WTC11 (cell line): ENCODE results near the gene SPNS1. TPM values are rescaled to one million over a fixed set of nuclear protein-coding genes. Genes with fewer than 3 reads are reported as not detected.

Experiments used
- ATAC-seq: fragments of 200-7000 bp; cut with Tn5 transposase; 2 replicates; pipeline ENCODE4 v1.10.0; 2021; ENCODE audit warnings: mild to moderate bottlenecking, moderate library complexity
- CTCF ChIA-PET: fragments of 300-600 bp; sonication (Branson Sonifier 250); formaldehyde crosslinking; loops from one replicate; lab custom pipeline; 2021; ENCODE audit warnings: antibody characterized with exemption; lab: Charles Lee
- POLR2A ChIA-PET: fragments of 350-600 bp; sonication (Branson Sonifier 250); formaldehyde crosslinking; loops from one replicate; lab custom pipeline; 2021; ENCODE audit warnings: antibody characterized with exemption; lab: Charles Lee
- DNase-seq: peaks from one replicate; pipeline ENCODE4 v3.0.0; 2021; ENCODE audit warnings: low spot score
- H3K27ac Mint-ChIP-seq: 2 replicates; pipeline ENCODE4 v1.8.0; 2021; ENCODE audit warnings: mixed read lengths
- H3K27me3 Mint-ChIP-seq: 2 replicates; pipeline ENCODE4 v1.8.0; 2021; ENCODE audit warnings: low read depth, mild to moderate bottlenecking, moderate library complexity, mixed read lengths
- H3K36me3 Mint-ChIP-seq: 2 replicates; pipeline ENCODE4 v1.8.0; 2021; ENCODE audit warnings: mixed read lengths
- H3K4me1 Mint-ChIP-seq: 2 replicates; pipeline ENCODE4 v1.8.0; 2022; ENCODE audit warnings: mixed read lengths
- H3K4me3 Mint-ChIP-seq: 2 replicates; pipeline ENCODE4 v1.8.0; 2021; ENCODE audit warnings: mild to moderate bottlenecking, moderate library complexity, mixed read lengths
- H3K9me3 Mint-ChIP-seq: 2 replicates; pipeline ENCODE4 v1.8.0; 2021; ENCODE audit warnings: mixed read lengths
- ATF2 ChIP-seq: sonication (generic); formaldehyde crosslinking; IDR thresholded peaks from 2 replicates; pipeline ENCODE4 v1.8.1; 2022; ENCODE audit warnings: low read depth, missing genetic modification reagents, borderline replicate concordance
- ATF6 ChIP-seq: sonication (generic); formaldehyde crosslinking; IDR thresholded peaks from 2 replicates; pipeline ENCODE4 v1.8.1; 2023; ENCODE audit warnings: mild to moderate bottlenecking, missing genetic modification reagents
- CREM ChIP-seq: sonication (generic); formaldehyde crosslinking; IDR thresholded peaks from 2 replicates; pipeline ENCODE4 v1.8.1; 2022; ENCODE audit warnings: mild to moderate bottlenecking, missing genetic modification reagents, moderate library complexity
- E2F4 ChIP-seq: sonication (generic); formaldehyde crosslinking; IDR thresholded peaks from 2 replicates; pipeline ENCODE4 v1.8.1; 2022; ENCODE audit warnings: low read depth, mild to moderate bottlenecking, moderate library complexity, missing genetic modification reagents, borderline replicate concordance
- EMX1 ChIP-seq: fragments of 250-450 bp; sonication (Bioruptor Pico); IDR thresholded peaks from 2 replicates; pipeline ENCODE4 v1.8.0; 2021; ENCODE audit warnings: mild to moderate bottlenecking
- FOXJ3 ChIP-seq: sonication (generic); formaldehyde crosslinking; IDR thresholded peaks from 2 replicates; pipeline ENCODE4 v1.9.0; 2021; ENCODE audit warnings: missing genetic modification reagents, mild to moderate bottlenecking, borderline replicate concordance
- GABPB1 ChIP-seq: sonication (generic); formaldehyde crosslinking; IDR thresholded peaks from 2 replicates; pipeline ENCODE4 v1.8.1; 2023; ENCODE audit warnings: mild to moderate bottlenecking, missing genetic modification reagents
- GTF2I ChIP-seq: fragments of 250-450 bp; sonication (Bioruptor Pico); conservative IDR thresholded peaks from 2 replicates; pipeline ENCODE4 v1.4.0; 2021; ENCODE audit warnings: mild to moderate bottlenecking
- KAT7 ChIP-seq: sonication (generic); formaldehyde crosslinking; IDR thresholded peaks from 2 replicates; pipeline ENCODE4 v1.8.1; 2023; ENCODE audit warnings: missing genetic modification reagents, mild to moderate bottlenecking, borderline replicate concordance
- MAX ChIP-seq: sonication (generic); formaldehyde crosslinking; IDR thresholded peaks from 2 replicates; pipeline ENCODE4 v1.8.0; 2022; ENCODE audit warnings: mild to moderate bottlenecking, missing genetic modification reagents
- MLX ChIP-seq: sonication (generic); formaldehyde crosslinking; IDR thresholded peaks from 2 replicates; pipeline ENCODE4 v1.8.1; 2023; ENCODE audit warnings: mild to moderate bottlenecking, missing genetic modification reagents, moderate library complexity
- NR3C1 ChIP-seq: sonication (generic); formaldehyde crosslinking; conservative IDR thresholded peaks from 2 replicates; pipeline ENCODE4 v1.8.1; 2023; ENCODE audit warnings: low read depth, mild to moderate bottlenecking, missing genetic modification reagents
- PRRX2 ChIP-seq: fragments of 250-450 bp; sonication (Bioruptor Pico); IDR thresholded peaks from 2 replicates; pipeline ENCODE4 v1.8.0; 2021; ENCODE audit warnings: mild to moderate bottlenecking
- RORB ChIP-seq: fragments of 250-450 bp; sonication (Bioruptor Pico); IDR thresholded peaks from 2 replicates; pipeline ENCODE4 v1.9.0; 2021; ENCODE audit warnings: mild to moderate bottlenecking
- TCF7 ChIP-seq: sonication (generic); formaldehyde crosslinking; IDR thresholded peaks from 2 replicates; pipeline ENCODE4 v1.8.0; 2022; ENCODE audit warnings: mild to moderate bottlenecking, low read depth, missing genetic modification reagents, moderate library complexity
- TEAD4 ChIP-seq: sonication (generic); formaldehyde crosslinking; IDR thresholded peaks from 2 replicates; pipeline ENCODE4 v1.8.0; 2022; ENCODE audit warnings: mild to moderate bottlenecking, missing genetic modification reagents
- total RNA-seq: library from RNA; stranded (reverse); gene quantifications from 3 replicates; pipeline ENCODE4 v1.2.3, GENCODE V29; 2021
- TF ChIP-seq, protein P1 (sequence below): sonication (generic); formaldehyde crosslinking; IDR thresholded peaks from 2 replicates; pipeline ENCODE4 v1.8.0; 2022; ENCODE audit warnings: mild to moderate bottlenecking, missing genetic modification reagents
- TF ChIP-seq, protein P2 (sequence below): fragments of 250-450 bp; sonication (Bioruptor Pico); IDR thresholded peaks from 2 replicates; pipeline ENCODE4 v1.9.0; 2021; ENCODE audit warnings: mild to moderate bottlenecking, borderline replicate concordance

SPNS1 gene
- total RNA-seq, 1 experiment from 2014 or later = 64.4 TPM

DNA sequence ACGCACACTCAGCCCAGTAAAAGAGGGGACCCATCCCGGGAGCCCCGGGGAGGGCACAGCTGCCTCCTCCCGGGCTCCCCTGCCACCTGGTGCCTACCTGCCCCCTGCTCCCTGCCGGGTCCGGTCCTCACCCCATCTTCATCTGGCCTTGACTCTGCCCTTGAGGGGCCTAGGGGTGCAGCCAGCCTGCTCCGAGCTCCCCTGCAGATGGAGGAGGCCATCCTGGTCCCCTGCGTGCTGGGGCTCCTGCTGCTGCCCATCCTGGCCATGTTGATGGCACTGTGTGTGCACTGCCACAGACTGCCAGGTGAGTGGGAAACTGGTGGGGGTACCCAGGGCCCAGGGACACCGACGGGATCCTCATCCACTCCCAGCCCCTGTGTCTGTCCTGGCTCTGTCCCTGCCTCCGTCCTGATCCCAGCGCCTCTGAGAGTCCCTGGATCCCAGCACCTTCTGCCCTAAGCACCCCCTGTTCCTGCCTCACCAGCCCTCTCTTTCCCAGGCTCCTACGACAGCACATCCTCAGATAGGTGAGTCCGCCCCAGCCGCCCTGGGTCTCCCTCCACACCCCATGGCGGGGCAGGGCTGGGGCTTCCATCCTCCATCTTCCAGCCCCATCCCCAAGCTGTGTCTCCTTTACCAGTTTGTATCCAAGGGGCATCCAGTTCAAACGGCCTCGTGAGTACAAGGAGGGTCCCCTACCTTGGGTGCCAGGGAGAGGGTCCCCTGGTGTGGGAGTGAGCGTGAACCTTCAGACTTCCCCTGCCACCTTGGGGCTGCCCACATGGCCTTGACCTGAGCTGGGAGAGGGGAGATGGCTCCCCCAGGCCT lies 10.8 kb downstream of the SPNS1 start:
- Mint-ChIP-seq H3K4me3 (no peak overlapping the region), H3K36me3 (peaks cover 28% of the 10 kb centered on the region), H3K27ac (no peak overlapping the region), H3K27me3 (no peaks in the 10 kb centered on the region), H3K4me1 (no peaks in the 10 kb centered on the region), H3K9me3 (peaks cover 11% of the 10 kb centered on the region)
- ChIA-PET POLR2A (no interaction called here), CTCF (no interaction called here)
- TF ChIP-seq TCF7 (CRISPR knock-in tag) (no peak), CREM (CRISPR knock-in tag) (no peak)
- TF ChIP-seq, protein P1, sequence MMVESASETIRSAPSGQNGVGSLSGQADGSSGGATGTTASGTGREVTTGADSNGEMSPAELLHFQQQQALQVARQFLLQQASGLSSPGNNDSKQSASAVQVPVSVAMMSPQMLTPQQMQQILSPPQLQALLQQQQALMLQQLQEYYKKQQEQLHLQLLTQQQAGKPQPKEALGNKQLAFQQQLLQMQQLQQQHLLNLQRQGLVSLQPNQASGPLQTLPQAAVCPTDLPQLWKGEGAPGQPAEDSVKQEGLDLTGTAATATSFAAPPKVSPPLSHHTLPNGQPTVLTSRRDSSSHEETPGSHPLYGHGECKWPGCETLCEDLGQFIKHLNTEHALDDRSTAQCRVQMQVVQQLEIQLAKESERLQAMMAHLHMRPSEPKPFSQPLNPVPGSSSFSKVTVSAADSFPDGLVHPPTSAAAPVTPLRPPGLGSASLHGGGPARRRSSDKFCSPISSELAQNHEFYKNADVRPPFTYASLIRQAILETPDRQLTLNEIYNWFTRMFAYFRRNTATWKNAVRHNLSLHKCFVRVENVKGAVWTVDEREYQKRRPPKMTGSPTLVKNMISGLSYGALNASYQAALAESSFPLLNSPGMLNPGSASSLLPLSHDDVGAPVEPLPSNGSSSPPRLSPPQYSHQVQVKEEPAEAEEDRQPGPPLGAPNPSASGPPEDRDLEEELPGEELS (CRISPR knock-in tag) = no peak
- ATAC-seq = no peak
- no peak for DNase-seq

- Mint-ChIP-seq H3K4me3 (no peak overlapping the region), H3K27ac (no peak overlapping the region), H3K4me1 (no peaks in the 10 kb centered on the region), H3K9me3 (peaks cover 11% of the 10 kb centered on the region), H3K36me3 (peaks cover 22% of the 10 kb centered on the region), H3K27me3 (no peaks in the 10 kb centered on the region)
- CTCF ChIA-PET = no interaction called here
- DNase-seq = no peak
- POLR2A ChIA-PET = no interaction called here
- no peak for ATAC-seq
- no peak for TF ChIP-seq E2F4 (CRISPR knock-in tag)
- TF ChIP-seq KAT7 (CRISPR knock-in tag) = no peak
- TF ChIP-seq TEAD4 (CRISPR knock-in tag) = no peak
- no peak for TF ChIP-seq GABPB1 (CRISPR knock-in tag)
- TF ChIP-seq, protein P1 (CRISPR knock-in tag) = no peak
- TF ChIP-seq RORB = no peak
- no peak for TF ChIP-seq PRRX2 (CRISPR knock-in tag)
- TF ChIP-seq GTF2I (CRISPR knock-in tag) = no peak
- no peak for TF ChIP-seq ATF2
- TF ChIP-seq MAX (CRISPR knock-in tag) = no peak
- no peak for TF ChIP-seq NR3C1 (CRISPR knock-in tag)
- TF ChIP-seq, protein P2, sequence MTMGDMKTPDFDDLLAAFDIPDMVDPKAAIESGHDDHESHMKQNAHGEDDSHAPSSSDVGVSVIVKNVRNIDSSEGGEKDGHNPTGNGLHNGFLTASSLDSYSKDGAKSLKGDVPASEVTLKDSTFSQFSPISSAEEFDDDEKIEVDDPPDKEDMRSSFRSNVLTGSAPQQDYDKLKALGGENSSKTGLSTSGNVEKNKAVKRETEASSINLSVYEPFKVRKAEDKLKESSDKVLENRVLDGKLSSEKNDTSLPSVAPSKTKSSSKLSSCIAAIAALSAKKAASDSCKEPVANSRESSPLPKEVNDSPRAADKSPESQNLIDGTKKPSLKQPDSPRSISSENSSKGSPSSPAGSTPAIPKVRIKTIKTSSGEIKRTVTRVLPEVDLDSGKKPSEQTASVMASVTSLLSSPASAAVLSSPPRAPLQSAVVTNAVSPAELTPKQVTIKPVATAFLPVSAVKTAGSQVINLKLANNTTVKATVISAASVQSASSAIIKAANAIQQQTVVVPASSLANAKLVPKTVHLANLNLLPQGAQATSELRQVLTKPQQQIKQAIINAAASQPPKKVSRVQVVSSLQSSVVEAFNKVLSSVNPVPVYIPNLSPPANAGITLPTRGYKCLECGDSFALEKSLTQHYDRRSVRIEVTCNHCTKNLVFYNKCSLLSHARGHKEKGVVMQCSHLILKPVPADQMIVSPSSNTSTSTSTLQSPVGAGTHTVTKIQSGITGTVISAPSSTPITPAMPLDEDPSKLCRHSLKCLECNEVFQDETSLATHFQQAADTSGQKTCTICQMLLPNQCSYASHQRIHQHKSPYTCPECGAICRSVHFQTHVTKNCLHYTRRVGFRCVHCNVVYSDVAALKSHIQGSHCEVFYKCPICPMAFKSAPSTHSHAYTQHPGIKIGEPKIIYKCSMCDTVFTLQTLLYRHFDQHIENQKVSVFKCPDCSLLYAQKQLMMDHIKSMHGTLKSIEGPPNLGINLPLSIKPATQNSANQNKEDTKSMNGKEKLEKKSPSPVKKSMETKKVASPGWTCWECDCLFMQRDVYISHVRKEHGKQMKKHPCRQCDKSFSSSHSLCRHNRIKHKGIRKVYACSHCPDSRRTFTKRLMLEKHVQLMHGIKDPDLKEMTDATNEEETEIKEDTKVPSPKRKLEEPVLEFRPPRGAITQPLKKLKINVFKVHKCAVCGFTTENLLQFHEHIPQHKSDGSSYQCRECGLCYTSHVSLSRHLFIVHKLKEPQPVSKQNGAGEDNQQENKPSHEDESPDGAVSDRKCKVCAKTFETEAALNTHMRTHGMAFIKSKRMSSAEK = no peak
- TF ChIP-seq MLX (CRISPR knock-in tag) = no peak
- TF ChIP-seq FOXJ3 (CRISPR knock-in tag) = no peak
- no peak for TF ChIP-seq ATF6 (CRISPR knock-in tag)
- no peak for TF ChIP-seq EMX1 (CRISPR knock-in tag)
Observed at GRCh38 chr16:28986046-28986445, 11.5 kb downstream of the SPNS1 start.
